NCI-H2107 treated with DMSO at 0.1 percent for 48 hours (cell line): ENCODE results near the gene OARD1.

ENCODE experiments used
- DNase-seq: peaks from one replicate; lab custom pipeline; 2025; ENCODE audit not compliant: unreplicated experiment; lab: John Stamatoyannopoulos, UW

OARD1 gene

DNA sequence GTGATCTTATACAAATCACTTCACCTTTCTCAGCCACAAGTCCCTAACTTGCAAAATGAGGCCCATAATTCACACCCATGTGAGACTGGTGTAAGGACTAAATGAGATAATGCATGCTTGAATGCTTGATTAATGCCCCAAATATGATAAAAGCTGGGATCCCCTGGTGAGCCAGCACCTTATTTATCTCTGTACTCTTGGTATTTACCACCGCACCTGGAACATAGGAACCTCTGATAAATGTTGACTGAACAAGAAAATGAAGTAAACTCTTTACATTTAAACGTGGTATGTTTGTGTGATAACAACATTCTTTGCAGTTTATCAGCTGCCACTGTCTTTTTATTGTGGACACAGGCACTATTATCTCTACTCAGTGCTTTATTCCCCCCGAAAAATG is 21.6 kb downstream of the OARD1 start:
- no peak for DNase-seq

GRCh38 chr6:41049955-41050354 is 22.2 kb downstream of the OARD1 start:
- DNase-seq, result no peak

DNA sequence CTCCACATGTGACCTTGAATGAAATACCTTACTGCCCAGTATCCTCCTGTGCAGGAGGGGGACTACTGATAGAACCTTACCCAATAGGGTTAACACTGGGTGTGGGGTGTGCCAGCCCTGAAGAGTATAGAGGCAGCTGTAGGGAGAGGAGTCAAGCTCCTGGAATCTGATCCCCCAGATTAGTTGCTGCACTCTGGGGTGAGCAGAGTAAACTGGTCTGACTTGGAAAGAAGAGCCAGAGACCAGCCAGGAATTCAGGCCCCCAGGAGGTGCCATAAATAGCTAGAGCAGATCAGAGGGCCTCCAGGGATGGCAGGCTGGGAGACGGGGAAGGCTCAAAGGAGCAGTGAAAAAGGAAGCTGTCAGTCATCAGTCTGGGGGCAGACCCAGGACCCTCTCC is 22.6 kb downstream of the OARD1 start:
- DNase-seq, result no peak

- no peak for DNase-seq
These were observed 24.1 kb downstream of the OARD1 start for GRCh38 chr6:41047745-41048732.

DNA sequence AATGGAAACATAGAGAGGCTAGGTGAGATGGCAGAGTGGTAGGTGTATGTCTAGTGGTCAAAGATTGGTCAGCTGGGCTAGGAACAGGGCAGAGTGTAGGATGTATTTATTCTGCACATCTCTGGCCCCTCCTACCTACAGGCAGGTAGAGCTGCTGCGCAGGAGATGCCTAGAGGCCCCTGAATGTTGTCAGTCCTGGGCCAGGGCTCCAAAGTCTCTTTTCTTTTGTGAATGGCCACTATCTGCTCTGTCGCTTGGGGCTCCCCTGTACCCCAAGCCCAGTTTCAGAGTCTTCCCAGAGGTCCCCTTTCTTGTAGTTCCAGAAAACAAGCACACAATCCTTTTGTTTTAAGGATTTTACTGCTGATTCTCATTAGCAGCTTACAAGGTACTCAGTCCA is 24.9 kb downstream of the OARD1 start:
- no peak for DNase-seq

DNA sequence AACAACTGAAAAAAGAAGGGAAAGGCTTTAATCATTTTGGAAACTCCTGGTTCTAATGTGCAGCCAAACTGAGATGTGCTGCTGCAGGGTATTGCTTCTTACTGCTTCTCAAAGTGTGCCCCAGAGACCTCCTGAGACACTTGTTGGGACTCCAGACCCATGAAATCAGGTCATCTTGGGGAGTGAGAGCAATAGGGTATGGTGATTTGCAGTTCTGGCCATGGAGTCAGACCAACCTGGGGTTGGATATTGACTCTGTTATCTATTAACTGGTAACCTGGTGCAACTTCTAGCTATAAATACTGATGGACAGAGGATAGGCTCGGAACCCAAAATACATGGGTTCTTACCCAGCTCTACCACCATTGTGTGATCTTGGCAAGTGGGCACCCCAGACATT is 26.1 kb downstream of the OARD1 start:
- no peak for DNase-seq

- DNase-seq, result no peak
These were observed 26.5 kb downstream of the OARD1 start for GRCh38 chr6:41045664-41046063.

- no peak for DNase-seq
These were observed 29.0 kb downstream of the OARD1 start for GRCh38 chr6:41043151-41043550.

DNA sequence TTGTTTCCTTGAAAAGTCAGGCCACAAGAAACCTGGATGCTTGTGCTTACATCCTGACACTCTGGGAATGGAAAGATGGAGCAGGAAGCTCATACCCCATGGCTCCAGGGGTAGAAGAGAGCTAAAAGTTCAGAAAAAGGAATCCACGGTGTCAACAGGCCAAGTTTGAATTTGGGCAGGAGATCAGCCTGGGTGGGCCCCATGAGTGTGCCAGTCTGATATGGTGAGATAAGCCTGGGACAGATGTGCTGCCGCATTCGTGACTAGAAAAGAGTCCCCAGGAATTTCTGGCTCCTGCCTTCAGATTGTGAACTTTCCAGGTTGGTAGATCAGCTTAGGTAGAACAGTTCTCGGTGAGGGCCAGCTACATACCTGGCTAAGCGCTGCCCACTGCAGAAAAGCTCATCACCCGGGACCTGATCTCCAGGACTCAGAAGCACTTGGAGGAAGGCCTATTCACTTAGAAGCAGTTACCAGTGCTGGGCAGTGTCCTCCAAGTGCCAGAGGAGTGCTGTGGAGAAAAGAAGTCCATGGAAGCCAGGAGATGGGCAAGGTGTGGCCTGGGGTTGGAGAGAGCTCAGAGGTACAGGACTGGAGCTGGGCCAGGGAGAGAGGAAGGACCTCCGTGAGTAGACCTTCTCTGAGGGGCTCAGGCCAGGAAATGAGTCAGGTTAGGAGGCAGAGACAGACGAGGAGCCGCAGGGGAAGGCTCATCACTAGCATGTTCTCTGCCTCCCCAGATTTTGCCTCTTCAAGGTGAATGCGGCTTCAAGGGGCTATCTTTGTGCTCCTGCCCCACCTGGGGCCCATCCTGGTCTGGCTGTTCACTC is 29.7 kb downstream of the OARD1 start, which contains the start of gene TSPO2:
Gene TSPO2 (plus strand): TSS at position 242 of the 830 bp plus-strand sequence. CDS start 519 bp downstream, at position 761.
- no peak for DNase-seq

DNA sequence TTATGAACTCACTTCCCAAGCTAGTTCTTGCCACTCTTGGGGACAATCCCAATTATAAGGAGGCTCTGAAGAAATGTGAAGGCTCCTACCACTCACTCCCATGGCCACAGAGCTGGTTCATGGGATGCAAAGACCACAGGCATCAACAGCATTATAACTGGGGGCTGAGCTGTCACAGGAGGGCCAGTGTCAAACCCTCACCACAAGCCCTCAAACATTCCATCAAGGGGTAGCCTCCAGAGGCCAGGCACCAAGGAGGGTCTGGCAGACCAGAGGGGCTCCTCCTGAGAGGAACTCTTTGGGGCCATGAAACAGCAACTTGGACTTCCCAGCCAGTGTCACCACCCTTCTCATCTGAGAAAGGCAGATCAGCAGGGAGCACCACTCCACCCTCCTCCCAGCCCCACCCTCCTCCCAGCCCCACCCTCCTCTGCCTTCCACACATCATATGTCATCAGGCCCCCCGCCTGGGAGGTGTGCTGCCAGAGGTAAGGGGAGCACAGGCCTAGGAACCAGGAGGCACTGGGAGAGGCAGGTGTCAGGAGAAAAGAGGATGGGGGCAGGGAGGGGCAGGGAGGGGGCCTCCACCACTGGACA is 31.1 kb downstream of the OARD1 start:
- DNase-seq, result no peak

DNA sequence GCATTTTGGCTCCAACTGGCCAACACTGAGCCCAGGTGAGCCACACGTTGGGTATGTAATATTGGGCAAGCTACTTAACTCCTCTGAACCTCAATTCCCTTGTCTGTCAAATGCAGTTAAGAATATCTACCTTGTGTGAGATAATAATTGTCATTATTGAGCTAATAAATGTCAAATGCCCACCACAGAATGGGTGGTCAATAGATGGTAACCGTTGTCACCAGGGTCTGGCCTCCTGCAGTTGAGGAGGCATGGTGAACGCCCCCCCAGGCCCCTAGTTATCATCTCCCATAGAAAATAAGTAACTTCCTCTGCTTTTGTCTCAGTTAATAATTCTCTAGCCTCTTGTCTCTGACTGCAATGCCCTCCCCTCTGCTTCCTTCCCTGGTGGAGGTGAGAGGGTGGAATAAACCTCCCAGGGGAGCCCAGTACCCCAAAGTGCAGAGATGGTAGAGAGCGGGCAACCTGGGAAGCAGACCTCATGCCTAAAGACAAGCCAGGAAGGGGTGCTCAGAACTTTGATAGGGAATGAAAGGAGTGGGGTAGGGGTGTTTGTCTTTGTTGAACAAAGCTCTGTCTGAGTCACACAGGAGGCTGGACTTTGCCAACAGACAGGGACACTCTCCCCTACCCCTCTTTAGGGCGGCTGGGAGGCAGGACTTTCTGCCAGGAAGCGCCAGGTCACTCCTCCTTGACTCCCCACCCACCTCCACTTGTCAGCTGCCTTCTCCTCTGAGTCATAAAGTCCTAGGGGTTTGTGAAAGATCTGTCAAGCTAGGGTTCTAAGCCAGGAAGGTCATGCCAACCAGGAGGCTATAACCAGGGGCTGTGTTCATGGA is 31.8 kb downstream of the OARD1 start:
- no peak for DNase-seq

- peak; percentile 3 for DNase-seq
These were observed 32.8 kb downstream of the OARD1 start, which contains the start of gene UNC5CL for GRCh38 chr6:41039060-41039998. TSS of gene UNC5CL (minus strand) at chr6:41039221. CDS start at chr6:41035074, 4,147 bp downstream.

DNA sequence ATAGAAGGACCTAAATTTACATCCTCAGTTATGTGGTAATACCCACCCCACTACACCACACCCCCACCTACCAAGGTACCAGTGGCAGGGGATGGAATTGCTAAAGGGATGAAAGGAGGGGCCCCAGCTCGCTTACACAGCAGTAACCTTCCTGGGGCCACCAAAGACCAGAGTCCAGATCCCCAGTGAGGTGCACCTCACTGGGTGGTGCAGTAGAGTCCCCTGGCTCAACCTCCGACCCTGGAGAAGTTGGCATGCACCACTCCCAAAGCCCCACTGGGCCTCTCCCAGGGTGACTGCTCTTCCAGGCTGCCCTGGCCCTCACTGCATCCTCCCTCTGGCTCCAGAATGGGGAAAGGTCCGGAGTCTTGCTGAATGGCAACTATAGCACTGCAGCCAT is 34.0 kb downstream of the OARD1 start:
- DNase-seq, result no peak

GRCh38 chr6:41037107-41037900 is 34.9 kb downstream of the OARD1 start:
- no peak for DNase-seq

- no peak for DNase-seq
These were observed 35.6 kb downstream of the OARD1 start for GRCh38 chr6:41036601-41037000.

- no peak for DNase-seq
These were observed 36.0 kb downstream of the OARD1 start for GRCh38 chr6:41036186-41036585.

- no peak for DNase-seq
These were observed 38.4 kb downstream of the OARD1 start for GRCh38 chr6:41033776-41034175.

- DNase-seq, result no peak
These were observed 39.3 kb downstream of the OARD1 start for GRCh38 chr6:41032830-41033229.
